Measurements from ENCODE around the gene LAP3. TPM values are rescaled to one million over a fixed set of nuclear protein-coding genes. Genes with fewer than 3 reads are reported as not detected.
"Not testable (repeated sequence)": the region's sequence is repeated elsewhere in the genome, so short reads cannot be mapped to it uniquely, and the experiment has no call there.

Gene LAP3
- total RNA-seq, 6 experiments from 2014 or later = 54.4 to 56.3 (median 55.7) TPM

DNA sequence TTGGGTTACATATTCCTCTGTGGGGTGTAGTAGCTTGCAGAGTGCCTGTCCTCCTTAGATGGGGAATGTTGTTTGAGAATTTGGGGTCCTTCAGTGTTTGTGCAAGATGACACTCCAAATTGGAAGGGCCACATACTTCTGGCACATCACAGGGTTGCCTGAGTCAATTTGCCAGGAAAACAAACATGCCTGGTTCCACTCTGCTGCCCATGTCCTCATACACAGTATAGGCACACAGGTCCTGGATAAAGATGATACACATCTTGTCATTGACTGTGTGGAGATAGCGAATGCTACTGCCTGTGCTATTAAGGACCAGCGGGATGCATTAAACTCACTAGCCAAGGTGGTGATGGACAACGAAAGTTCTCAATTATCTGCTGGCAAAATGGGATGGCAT is 11.2 kb upstream of the LAP3 start:
- no peaks in the 10 kb centered on the region for H3K9me3 Mint-ChIP-seq
- no peak for DNase-seq
- H3K27ac Mint-ChIP-seq = no peak overlapping the region
- H3K36me3 Mint-ChIP-seq (ENCODE audit: low read depth) = no peaks in the 10 kb centered on the region
- no peak overlapping the region for H3K4me3 Mint-ChIP-seq
- peaks cover 26% of the 10 kb centered on the region for H3K4me1 Mint-ChIP-seq (ENCODE audit: low read depth)
- TF ChIP-seq, protein P1, sequence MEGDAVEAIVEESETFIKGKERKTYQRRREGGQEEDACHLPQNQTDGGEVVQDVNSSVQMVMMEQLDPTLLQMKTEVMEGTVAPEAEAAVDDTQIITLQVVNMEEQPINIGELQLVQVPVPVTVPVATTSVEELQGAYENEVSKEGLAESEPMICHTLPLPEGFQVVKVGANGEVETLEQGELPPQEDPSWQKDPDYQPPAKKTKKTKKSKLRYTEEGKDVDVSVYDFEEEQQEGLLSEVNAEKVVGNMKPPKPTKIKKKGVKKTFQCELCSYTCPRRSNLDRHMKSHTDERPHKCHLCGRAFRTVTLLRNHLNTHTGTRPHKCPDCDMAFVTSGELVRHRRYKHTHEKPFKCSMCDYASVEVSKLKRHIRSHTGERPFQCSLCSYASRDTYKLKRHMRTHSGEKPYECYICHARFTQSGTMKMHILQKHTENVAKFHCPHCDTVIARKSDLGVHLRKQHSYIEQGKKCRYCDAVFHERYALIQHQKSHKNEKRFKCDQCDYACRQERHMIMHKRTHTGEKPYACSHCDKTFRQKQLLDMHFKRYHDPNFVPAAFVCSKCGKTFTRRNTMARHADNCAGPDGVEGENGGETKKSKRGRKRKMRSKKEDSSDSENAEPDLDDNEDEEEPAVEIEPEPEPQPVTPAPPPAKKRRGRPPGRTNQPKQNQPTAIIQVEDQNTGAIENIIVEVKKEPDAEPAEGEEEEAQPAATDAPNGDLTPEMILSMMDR (IDR thresholded peaks at IDR 0.05) = no peak
- peaks cover 8% of the 10 kb centered on the region for H3K27me3 Mint-ChIP-seq (ENCODE audit: insufficient read depth)

DNA sequence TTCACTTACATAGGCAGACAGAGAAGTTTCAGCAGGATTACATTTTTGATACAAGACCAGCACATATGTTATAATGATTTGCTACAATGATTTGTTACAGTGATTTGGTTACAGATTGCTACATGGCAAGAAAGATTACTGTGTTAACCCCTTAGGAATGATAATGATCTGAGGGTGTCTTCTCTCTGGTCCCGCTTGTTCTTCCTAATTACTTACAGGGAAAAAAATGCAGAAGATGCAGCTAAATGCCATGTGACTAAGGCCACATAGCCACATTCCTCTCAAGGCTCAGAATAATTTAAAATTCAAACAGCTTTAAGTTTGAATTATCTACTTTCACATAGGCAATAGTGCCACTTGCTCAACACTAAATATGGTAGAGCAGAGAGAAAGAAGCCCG is 9.7 kb upstream of the LAP3 start:
- H3K4me1 Mint-ChIP-seq (ENCODE audit: low read depth) = peaks cover 11% of the 10 kb centered on the region
- H3K4me3 Mint-ChIP-seq = no peak overlapping the region
- TF ChIP-seq, protein P1 (IDR thresholded peaks at IDR 0.05) = no peak
- no peaks in the 10 kb centered on the region for H3K9me3 Mint-ChIP-seq
- H3K36me3 Mint-ChIP-seq (ENCODE audit: low read depth) = no peaks in the 10 kb centered on the region
- DNase-seq = peak; percentile 19
- H3K27ac Mint-ChIP-seq = peak overlapping the region; percentile 8; the same call in 1 of the 2 replicates
- peaks cover 8% of the 10 kb centered on the region for H3K27me3 Mint-ChIP-seq (ENCODE audit: insufficient read depth)

DNA sequence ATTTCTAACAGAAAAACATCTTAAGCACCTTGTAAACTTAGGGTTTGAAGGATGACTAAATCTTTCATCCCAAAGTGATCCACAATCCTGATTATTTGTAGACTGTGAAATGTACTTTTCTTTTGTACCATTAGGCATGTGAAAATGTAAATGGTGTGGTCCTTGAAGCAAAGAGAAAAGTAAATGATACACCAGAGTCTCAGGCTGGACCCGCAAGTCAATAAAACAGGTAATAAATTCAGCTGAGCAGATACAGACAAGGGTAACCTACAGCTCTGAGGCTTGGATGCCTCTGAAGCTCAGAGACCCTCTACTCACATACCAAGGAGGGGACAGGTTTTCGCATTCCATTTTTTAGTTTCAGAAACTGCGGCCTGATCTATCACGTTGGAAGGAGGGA is 2.8 kb upstream of the LAP3 start:
- no peak for DNase-seq
- H3K4me1 Mint-ChIP-seq (ENCODE audit: low read depth) = peaks cover 14% of the 10 kb centered on the region
- no peak overlapping the region for H3K4me3 Mint-ChIP-seq
- H3K27ac Mint-ChIP-seq = no peak overlapping the region
- H3K36me3 Mint-ChIP-seq (ENCODE audit: low read depth) = no peaks in the 10 kb centered on the region
- TF ChIP-seq, protein P1 (IDR thresholded peaks at IDR 0.05) = no peak
- H3K27me3 Mint-ChIP-seq (ENCODE audit: insufficient read depth) = peaks cover 4% of the 10 kb centered on the region
- H3K9me3 Mint-ChIP-seq = no peaks in the 10 kb centered on the region

DNA sequence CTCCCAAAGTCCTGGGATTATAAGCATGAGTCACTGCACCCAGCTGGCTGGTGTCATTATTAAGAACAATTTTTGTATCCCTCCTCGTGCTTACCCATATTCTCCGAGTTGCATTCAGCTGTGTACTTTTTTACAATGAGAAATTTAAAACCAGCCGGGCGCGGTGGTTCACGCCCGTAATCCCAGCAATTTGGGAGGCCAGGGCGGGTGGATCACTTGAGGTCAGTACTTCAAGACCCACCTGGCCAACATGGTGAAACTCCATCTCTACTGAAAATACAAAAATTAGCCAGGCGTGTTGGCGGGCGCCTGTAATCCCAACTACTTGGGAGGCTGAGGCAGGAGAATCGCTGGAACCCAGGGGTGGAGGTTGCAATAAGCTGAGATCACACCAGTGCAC is 1.8 kb upstream of the LAP3 start:
- not testable (repeated sequence) for H3K27ac Mint-ChIP-seq; H3K36me3 Mint-ChIP-seq (ENCODE audit: low read depth); H3K9me3 Mint-ChIP-seq; H3K4me3 Mint-ChIP-seq; DNase-seq; H3K27me3 Mint-ChIP-seq (ENCODE audit: insufficient read depth)
- peaks cover 14% of the 10 kb centered on the region for H3K4me1 Mint-ChIP-seq (ENCODE audit: low read depth)

DNA sequence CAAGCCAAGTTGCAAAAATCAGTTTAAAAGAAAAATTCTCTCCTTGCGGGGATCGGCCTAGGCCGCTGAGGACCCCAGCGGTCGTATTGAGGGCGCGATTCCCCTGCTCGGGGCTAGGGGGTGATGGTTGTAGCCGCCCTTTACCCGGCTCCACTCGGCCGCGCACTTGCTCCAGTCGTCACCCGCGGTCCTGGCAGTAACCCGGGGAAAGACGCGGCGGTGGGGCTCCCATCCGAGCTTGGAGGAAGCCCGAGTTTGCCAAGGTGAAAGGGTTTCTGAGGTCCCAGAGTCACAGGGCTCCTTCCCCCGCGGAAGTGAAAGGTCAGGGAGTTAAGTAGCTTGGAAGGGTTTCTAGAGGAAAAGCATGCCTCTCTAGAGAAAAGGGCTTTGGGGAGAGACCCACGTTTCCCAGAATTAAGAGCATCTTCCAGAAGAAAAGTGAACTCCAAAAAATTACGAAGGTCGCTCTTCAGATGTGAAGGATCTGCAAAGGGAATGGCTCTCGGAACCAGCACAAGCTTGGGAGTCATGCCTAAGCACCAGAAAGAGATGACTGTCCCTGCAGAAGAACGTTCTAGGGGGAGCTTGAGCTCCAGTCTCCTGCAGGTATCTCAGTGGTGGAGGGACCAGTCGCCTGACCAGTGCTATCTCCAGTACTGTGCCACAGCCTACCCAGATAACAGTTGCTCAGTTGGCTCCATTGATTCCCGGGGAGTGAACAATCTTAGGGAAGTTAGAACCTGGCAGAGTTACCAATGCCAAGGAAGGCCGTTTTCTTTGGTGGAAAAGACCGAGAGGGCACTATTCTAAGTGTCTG is 875 bp downstream of the LAP3 start:
- H3K4me3 Mint-ChIP-seq = peak overlapping the region; percentile 97
- no peaks in the 10 kb centered on the region; the same call in 1 of the 2 replicates for H3K27me3 Mint-ChIP-seq (ENCODE audit: insufficient read depth)
- peak overlapping the region; percentile 87 for H3K27ac Mint-ChIP-seq
- no peak for DNase-seq
- peaks cover 4% of the 10 kb centered on the region; the same call in 1 of the 2 replicates for H3K36me3 Mint-ChIP-seq (ENCODE audit: low read depth)
- TF ChIP-seq, protein P1 (IDR thresholded peaks at IDR 0.05) = peak; percentile 7; the same call in 1 of the 2 replicates
- H3K4me1 Mint-ChIP-seq (ENCODE audit: low read depth) = peaks cover 14% of the 10 kb centered on the region
- H3K9me3 Mint-ChIP-seq = no peaks in the 10 kb centered on the region

DNA sequence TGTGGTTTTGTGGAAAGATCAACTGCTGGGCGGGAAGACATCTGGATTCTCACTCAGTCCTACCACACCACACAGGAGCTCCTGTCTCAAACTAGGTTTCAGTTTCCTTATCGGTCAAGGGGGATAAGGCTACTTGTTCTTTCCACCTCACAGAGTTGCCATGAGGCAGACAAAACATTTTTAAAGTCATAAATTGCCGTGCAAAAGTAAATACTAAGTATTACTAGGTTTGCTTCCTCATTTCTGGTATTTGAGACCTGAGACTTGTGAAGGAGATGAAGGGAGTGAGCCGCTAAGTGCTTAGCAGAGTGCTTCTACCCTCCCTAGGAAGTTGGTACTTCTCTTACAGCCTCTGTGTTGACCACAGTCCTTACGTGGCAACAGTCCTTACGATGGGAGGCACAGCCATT is 1.5 kb downstream of the LAP3 start:
- Mint-ChIP-seq H3K27me3 (ENCODE audit: insufficient read depth) (no peaks in the 10 kb centered on the region), H3K4me1 (ENCODE audit: low read depth) (peaks cover 14% of the 10 kb centered on the region), H3K36me3 (ENCODE audit: low read depth) (peaks cover 4% of the 10 kb centered on the region; the same call in 1 of the 2 replicates), H3K9me3 (no peaks in the 10 kb centered on the region), H3K4me3 (peak overlapping the region; percentile 97), H3K27ac (peak overlapping the region; percentile 87)
- TF ChIP-seq, protein P1 (IDR thresholded peaks at IDR 0.05) = no peak
- no peak for DNase-seq
